K562 (cell line): ENCODE measurements around the gene C10orf143. TPM values are rescaled to one million over a fixed set of nuclear protein-coding genes. Genes with fewer than 3 reads are reported as not detected.
"Not testable (repeated sequence)": the region's sequence is repeated elsewhere in the genome, so short reads cannot be mapped to it uniquely, and the experiment has no call there.

Experiments used
- ATAC-seq: fragments of 200-7000 bp; cut with Tn5 transposase; 3 replicates; pipeline ENCODE4 v1.9.1; 2020; ENCODE audit warnings: moderate library complexity
- BruUV-seq: library from RNA; stranded (reverse); fragments of 400-500 nt; replicated peaks from 2 replicates; lab custom pipeline; 2021; lab: Mats Ljungman, UMichigan
- CTCF ChIA-PET: fragments of 300-600 bp; formaldehyde crosslinking; extraction: SDS; loops from one replicate; lab custom pipeline; 2021; ENCODE audit warnings: low intra/inter-chr PET ratio; lab: Yijun Ruan, JAX
- POLR2A ChIA-PET: fragments of 300-600, 350-650 bp; sonication (Branson Sonifier 250); formaldehyde crosslinking; extraction: SDS; loops from one replicate; lab custom pipeline; 2021; ENCODE audit warnings: antibody characterized with exemption, inconsistent platforms; lab: Yijun Ruan, JAX
- DNase-seq, 4 experiments: peaks; one replicate each; pipeline versions ENCODE4 v3.0.0 to v3.0.0-alpha.2; 2011 to 2018; ENCODE audit warnings: low spot score in 3 of 4, mixed read lengths in 3 of 4; ENCODE audit errors: extremely low read depth in 1 of 4
- FAIRE-seq: peaks from 2 replicates; lab custom pipeline; 2011; peaks lifted over from hg19 to GRCh38; lab: Jason Lieb, UNC
- H2AFZ ChIP-seq: 2 replicates; pipeline ENCODE4 v1.6.0; 2011; ENCODE audit warnings: low read depth, low read length, control low read depth, inconsistent platforms
- H3K27ac ChIP-seq: fragments of 200-600 bp; 3 replicates; pipeline ENCODE4 v1.8.0; 2011; ENCODE audit warnings: low read depth, mild to moderate bottlenecking, control low read depth, inconsistent platforms, low read length, moderate library complexity, mixed read lengths; ENCODE audit errors: extremely low read depth
- H3K27me3 ChIP-seq, 2 experiments: fragments of 300-600 bp in 1 of 2; 2 replicates in 1 of 2; 3 replicates in 1 of 2; pipeline versions ENCODE4 v1.6.0 to v1.8.0; 2011; ENCODE audit warnings: inconsistent platforms in 2 of 2, low read length in 2 of 2, mild to moderate bottlenecking in 1 of 2, mixed read lengths in 1 of 2, moderate library complexity in 1 of 2; ENCODE audit not compliant: control insufficient read depth in 2 of 2, insufficient read depth in 2 of 2
- H3K36me3 ChIP-seq: fragments of 300-600 bp; 3 replicates; pipeline ENCODE4 v1.8.0; 2011; ENCODE audit warnings: mild to moderate bottlenecking, low read length, inconsistent platforms; ENCODE audit not compliant: control insufficient read depth, insufficient read depth
- H3K4me1 ChIP-seq, 2 experiments: fragments of 200-600 bp in 1 of 2; replicated peaks in 1 of 2; 2 replicates in 1 of 2; 3 replicates in 1 of 2; pipeline versions ENCODE4 v1.5.1 to v1.8.0; 2011; ENCODE audit warnings: inconsistent platforms in 2 of 2, low read length in 2 of 2, mild to moderate bottlenecking in 1 of 2, mixed read lengths in 1 of 2, moderate library complexity in 1 of 2; ENCODE audit not compliant: control insufficient read depth in 2 of 2, insufficient read depth in 2 of 2
- H3K4me2 ChIP-seq: 2 replicates; pipeline ENCODE4 v1.6.1; 2011; ENCODE audit warnings: low read length, control low read depth, inconsistent platforms, mixed read lengths; ENCODE audit not compliant: insufficient read depth
- H3K4me3 ChIP-seq: fragments of 200-600 bp; sonication (generic), shearing (Covaris generic); 2 replicates; pipeline ENCODE4 v1.5.1; 2016; ENCODE audit warnings: control low read depth, inconsistent platforms
- H3K79me2 ChIP-seq: fragments of 200-600 bp; 3 replicates; pipeline ENCODE4 v1.8.0; 2011; ENCODE audit warnings: low read length, inconsistent platforms; ENCODE audit not compliant: control insufficient read depth, insufficient read depth
- H3K9ac ChIP-seq, 2 experiments: 2 replicates each; pipeline versions ENCODE4 v1.6.0 to v1.6.1; 2011; ENCODE audit warnings: low read depth in 2 of 2, low read length in 2 of 2, control low read depth in 1 of 2, inconsistent platforms in 1 of 2, mild to moderate bottlenecking in 1 of 2, mixed read lengths in 1 of 2; ENCODE audit not compliant: insufficient read depth in 1 of 2
- H3K9me1 ChIP-seq: one replicate; pipeline ENCODE4 v1.6.0; 2011; ENCODE audit warnings: inconsistent platforms, mild to moderate bottlenecking, low read length, moderate library complexity; ENCODE audit not compliant: control insufficient read depth, insufficient read depth
- H3K9me3 ChIP-seq: replicated peaks from 2 replicates; pipeline ENCODE4 v1.5.1; 2011; ENCODE audit warnings: low read depth, low read length, inconsistent platforms; ENCODE audit not compliant: control insufficient read depth, insufficient read depth
- H4K20me1 ChIP-seq: replicated peaks from 2 replicates; pipeline ENCODE4 v1.6.1; 2011; ENCODE audit warnings: low read length, inconsistent platforms, mixed read lengths; ENCODE audit not compliant: control insufficient read depth, insufficient read depth
- CBX5 ChIP-seq: IDR thresholded peaks from 2 replicates; pipeline ENCODE4 v1.6.1; 2014; ENCODE audit warnings: low read depth, borderline replicate concordance
- WGBS: fragments of 100-300 bp; shearing (Covaris generic); methylation state at CpG from one replicate; pipeline ENCODE4 v1.1.6; 2016; ENCODE audit warnings: low coverage, mixed read lengths; ENCODE audit not compliant: insufficient coverage; ENCODE audit errors: missing lambda C conversion rate; 5-methylcytosine and 5-hydroxymethylcytosine counted together
- in situ Hi-C: fragments of 300-500 bp; cut with MboI; formaldehyde crosslinking; loops from 4 replicates; pipeline ENCODE4 v1.15.0; 2018; ENCODE audit warnings: inconsistent platforms, mixed read lengths
- intact Hi-C: fragments of 100-400 bp; cut with micrococcal nuclease; formaldehyde crosslinking; loops from 2 replicates; pipeline ENCODE4 v1.14.2; 2022
- polyA plus RNA-seq, 8 experiments: library from polyadenylated mRNA; depleted of rRNA in 4 of 8; stranded (reverse) in 5 of 8; unstranded in 3 of 8; fragments of >200 nt; fragmentation: Nextera tagmentation in 2 of 8; fragmentation: Illumina TruSeq in 1 of 8; extraction: Ambion mirVana in 2 of 8; extraction: Trizol in 1 of 8; gene quantifications; 2 replicates each; pipeline versions ENCODE4 v1.2.1 to v1.2.3, GENCODE V29; 2011 to 2014; ENCODE audit warnings: inconsistent platforms in 1 of 8, missing spikeins in 1 of 8
- total RNA-seq, 7 experiments: library from RNA; depleted of rRNA in 6 of 7; stranded (reverse); fragments of >200 nt in 6 of 7; fragmentation: Illumina TruSeq in 2 of 7; extraction: Trizol in 2 of 7; gene quantifications; 2 replicates each; pipeline versions ENCODE4 v1.2.1 to v1.2.3, GENCODE V29; 2011 to 2021; ENCODE audit warnings: low replicate concordance in 1 of 7

Gene C10orf143
- total and polyA plus RNA-seq, 9 of the 15 experiments (the other 6 are each of a cell fraction or from before 2014, with no cell fraction given), result 0.07 to 0.42 (median 0.25) TPM; not detected in 2

DNA sequence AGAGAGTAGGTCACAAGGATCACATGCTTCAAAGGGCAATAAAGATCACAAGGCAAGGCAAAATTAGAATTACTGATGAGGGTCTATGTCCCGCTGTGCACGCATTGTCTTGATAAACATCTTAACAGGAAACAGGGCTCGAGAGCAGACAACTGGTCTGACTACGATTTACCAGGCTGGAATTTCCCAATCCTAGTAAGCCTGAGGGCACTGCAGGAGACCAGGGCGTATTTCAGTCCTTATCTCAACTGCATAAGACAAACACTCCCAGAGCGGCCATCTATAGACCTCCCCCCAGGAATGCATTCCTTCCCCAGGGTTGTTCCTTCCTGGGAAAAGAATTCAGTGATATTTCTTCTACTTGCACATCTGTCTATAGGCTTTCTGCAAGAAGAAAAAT lies 6.9 kb upstream of the C10orf143 start:
- peak; percentile 25; the same call in 1 of the 2 replicates for TF ChIP-seq CBX5
- TF ChIP-seq, all 486 proteins: peak for 1; not testable (repeated sequence) for 485
- FAIRE-seq, H3K9me3 ChIP-seq, H3K4me1 ChIP-seq, DNase-seq, ATAC-seq, H3K4me3 ChIP-seq, H3K9ac ChIP-seq, H3K36me3 ChIP-seq, H3K9me1 ChIP-seq, H3K79me2 ChIP-seq, H4K20me1 ChIP-seq, intact Hi-C loops, BruUV-seq, H3K4me2 ChIP-seq, H3K27ac ChIP-seq, H2AFZ ChIP-seq, CTCF ChIA-PET, POLR2A ChIA-PET: not testable (repeated sequence)
- WGBS, result 3% methylated on average over 4 of the region's 6 CpGs
- in situ Hi-C loops, result loop anchor here (25.0 kb wide), 1 partner anchor 1530 kb away; no protein-coding TSS in a partner anchor
- peaks cover 5 to 11% of the 10 kb centered on the region in 2 experiments; a peak in 3 of 5 replicates for H3K27me3 ChIP-seq

DNA sequence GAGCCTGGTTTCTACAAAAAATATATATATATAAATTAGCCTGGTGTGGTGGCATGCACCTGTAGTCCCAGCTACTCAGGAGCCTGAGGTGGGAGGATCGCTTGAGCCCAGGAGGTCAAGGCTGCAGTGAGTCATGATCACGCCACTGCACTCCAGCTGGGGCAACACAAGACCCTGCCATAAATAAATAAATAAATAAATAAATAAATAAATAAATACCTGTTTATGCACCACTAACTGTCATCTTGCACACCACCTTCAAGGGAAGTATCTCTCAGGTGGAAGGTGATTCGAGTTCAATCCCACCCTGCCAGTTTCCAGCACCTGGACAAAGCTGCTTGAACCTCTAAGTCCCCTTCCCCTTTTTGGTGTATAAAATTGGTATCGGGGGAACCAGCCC lies 6.3 kb upstream of the C10orf143 start:
- DNase-seq, H2AFZ ChIP-seq, H3K9me1 ChIP-seq, H3K9me3 ChIP-seq, intact Hi-C loops, BruUV-seq, H3K9ac ChIP-seq, H3K4me2 ChIP-seq, H3K79me2 ChIP-seq, H3K36me3 ChIP-seq, H4K20me1 ChIP-seq, H3K4me3 ChIP-seq, H3K4me1 ChIP-seq, CTCF ChIA-PET, H3K27ac ChIP-seq, ATAC-seq, FAIRE-seq, POLR2A ChIA-PET: not testable (repeated sequence)
- WGBS, result 40% methylated on average over 3 of the region's 4 CpGs
- H3K27me3 ChIP-seq, result peaks cover 5 to 11% of the 10 kb centered on the region in 2 experiments; a peak in 3 of 5 replicates
- in situ Hi-C loops, result loop anchor here (25.0 kb wide), 1 partner anchor 1530 kb away; no protein-coding TSS in a partner anchor
